Limb (tissue), 2 donors: ENCODE data around the gene EXOC3.
A peak's percentile ranks its signal among the peaks of the same experiment; 100 is the strongest.

Experiments used
- DNase-seq, 2 donors: peaks; one replicate each; pipeline ENCODE4 v3.0.0-alpha.2; 2016; ENCODE audit errors: extremely low spot score in 2 of 2

The EXOC3 gene

DNA sequence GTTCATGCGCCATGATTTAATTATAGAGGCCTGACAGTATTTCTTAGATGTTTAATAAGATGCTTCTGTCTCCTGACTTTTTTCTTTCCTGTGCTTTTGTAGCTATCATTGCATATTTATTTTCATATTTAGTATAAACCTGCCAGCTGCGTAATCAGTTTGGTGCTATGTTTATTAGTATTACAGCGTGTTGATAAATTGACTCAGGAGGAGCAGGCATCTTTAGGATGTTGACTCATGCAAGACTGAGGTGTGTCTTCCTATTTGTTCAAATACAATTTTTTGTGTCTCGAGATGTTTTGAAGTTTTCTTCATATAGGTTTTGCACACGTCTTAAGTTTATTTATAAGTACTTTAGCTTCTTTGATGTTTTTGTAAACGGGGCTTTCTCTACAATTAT lies 35.9 kb upstream of the EXOC3 start:
- DNase-seq: no peak

DNA sequence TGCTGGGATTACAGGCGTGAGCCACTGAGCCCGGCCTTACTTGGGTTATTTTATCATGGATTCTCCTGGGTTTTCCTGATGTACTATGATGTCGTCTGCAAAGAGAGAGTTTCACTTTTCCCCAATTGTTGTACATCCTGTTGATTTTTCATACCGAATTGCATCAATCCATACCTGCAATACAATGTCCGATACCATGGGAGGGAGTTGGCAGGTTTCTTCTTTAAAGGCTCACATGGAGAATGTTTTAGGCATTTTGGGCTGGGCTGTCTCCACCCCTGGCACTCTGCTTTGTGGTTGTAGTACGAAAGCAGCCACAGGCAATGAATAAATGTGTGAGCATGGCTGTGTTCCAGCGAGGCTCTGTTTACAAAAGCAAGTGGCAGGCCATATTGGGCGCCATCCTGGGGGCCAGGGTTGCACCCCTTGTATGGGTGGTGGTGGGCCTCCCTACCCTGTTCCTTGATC lies 35.1 kb upstream of the EXOC3 start:
- DNase-seq: no peak

DNA sequence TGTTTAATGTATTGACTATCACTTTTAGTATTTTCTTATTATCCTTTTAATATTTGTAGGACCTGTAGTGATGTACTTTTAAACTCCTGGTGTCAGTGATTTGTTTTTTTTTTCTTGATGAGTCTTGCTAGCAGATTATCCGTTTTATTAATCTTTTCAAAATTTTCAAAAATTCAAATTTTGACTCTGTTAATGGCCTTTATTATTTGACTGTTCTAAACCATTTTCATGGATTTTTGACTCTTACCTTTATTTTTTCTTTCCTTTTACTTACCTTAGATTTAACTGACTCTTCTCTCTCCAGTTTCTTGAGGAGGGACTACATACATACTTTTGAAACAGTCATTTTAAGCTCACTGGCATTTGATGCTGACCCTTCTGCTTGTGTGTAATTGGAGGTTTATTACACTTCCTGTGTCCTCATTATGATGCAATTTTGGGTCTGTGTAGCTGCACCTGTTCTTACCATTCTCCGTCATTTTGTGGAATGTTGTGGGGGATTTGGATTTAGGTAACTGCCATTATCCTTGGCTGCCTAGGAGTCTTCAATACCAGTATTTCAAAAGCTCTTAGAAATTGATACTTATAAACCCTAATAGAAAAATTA lies 32.0 kb upstream of the EXOC3 start:
- DNase-seq: no peak

DNA sequence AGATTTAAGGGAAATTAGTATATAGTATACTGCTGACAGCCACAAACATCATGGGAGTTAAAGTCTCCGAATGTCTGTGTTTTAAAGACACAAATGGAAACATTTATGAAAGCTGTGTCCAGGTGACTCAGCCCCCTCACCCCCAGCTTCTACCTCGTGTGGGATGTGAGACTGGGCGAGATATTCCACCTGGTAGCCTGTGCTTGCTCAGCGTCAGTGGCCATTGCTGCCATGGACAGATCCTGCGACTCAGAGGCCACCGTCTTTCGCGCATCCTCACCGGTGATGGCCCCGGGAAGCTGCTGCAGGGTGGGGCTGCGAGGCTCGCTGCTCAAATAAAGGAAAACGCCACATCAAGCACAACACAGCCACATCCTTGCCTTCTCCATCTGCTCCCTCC lies 31.2 kb upstream of the EXOC3 start:
- DNase-seq: peak in 1 of 2 donors; percentile 14

DNA sequence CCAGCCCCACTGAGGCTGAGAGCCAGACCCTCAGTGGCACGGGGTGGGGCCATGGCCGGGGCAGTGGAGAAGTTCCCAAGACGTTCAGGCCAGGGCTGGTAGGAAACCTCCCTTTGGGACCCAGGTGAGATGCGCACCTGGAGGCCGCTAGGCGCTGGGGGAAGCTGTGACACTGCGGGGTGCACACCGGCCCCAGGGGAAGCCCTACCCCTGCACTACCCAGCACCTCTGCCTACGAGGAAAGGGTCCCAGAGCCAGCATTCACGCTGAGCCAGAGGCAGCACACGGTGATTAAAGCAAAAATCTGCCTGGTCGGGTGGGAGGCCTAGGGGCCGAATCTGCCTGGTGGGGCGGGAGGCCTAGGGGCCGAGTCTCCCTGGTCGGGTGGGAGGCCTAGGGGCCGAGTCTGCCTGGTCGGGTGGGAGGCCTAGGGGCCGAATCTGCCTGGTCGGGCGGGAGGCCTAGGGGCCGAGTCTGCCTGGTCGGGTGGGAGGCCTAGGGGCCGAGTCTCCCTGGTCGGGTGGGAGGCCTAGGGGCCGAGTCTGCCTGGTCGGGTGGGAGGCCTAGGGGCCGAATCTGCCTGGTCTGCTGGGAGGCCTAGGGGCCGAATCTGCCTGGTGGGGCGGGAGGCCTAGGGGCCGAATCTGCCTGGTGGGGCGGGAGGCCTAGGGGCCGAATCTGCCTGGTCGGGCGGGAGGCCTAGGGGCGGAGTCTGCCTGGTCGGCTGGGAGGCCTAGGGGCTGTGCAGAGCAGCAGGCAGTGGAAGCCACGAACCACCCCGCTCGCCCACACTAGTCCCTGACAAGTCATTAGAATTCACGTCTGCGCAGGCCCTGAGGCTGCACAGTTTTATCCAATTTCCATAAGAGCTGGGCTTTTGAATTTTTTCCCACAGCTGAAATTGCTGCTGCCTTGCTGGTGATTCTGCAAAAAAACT lies 27.7 kb upstream of the EXOC3 start:
- peak; percentile 23 to 80 for DNase-seq

DNA sequence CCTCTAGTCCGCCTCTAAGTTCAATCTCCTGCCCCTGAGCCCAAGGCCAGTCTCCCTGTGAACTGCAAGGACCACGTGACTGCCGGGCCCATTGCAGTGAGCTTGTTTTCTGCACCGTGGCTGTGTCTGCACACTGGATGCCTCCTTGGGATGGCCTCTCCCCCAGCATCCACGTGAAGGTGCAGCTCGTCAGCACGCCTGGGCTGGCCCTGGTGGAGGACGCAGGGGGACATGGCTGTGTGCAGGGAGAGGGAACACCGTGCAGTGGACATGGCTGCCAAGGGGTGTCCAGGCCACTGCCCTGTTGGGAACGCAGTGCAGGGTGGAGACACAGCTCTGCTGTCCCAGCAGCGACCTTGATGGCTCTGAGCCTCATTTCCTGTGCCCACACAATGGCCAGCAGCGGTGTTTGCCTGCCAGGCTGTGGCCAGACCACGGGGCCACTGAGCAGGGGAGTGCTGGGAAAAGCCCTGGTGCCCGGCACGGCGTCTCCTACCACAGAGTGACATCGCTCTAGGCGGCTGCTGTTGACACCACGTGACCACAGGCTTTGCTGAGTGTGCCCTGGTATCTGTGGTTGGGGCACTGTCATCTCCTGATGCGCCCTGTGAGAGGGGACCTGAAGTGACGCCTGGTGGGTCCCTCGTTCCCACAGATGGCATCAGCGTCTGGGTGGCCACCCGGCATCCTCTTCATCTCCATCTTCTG lies 26.9 kb upstream of the EXOC3 start:
- DNase-seq: no peak

DNA sequence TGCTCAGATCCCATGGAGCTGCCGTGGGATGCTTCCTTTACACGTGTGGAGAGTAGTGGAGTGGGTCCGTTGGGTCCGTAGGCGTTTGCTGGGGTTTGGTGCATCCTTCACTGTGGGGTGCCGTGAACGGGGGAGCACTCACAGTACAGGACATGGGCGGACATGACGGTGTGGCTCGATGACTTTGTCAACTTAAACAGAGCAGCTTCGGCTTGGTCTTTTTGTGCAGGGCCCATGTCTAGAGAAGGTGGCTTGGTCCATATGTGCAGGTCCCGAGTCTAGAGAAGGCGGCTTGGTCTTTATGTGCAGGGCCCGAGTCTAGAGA lies 26.4 kb upstream of the EXOC3 start:
- no peak for DNase-seq

DNA sequence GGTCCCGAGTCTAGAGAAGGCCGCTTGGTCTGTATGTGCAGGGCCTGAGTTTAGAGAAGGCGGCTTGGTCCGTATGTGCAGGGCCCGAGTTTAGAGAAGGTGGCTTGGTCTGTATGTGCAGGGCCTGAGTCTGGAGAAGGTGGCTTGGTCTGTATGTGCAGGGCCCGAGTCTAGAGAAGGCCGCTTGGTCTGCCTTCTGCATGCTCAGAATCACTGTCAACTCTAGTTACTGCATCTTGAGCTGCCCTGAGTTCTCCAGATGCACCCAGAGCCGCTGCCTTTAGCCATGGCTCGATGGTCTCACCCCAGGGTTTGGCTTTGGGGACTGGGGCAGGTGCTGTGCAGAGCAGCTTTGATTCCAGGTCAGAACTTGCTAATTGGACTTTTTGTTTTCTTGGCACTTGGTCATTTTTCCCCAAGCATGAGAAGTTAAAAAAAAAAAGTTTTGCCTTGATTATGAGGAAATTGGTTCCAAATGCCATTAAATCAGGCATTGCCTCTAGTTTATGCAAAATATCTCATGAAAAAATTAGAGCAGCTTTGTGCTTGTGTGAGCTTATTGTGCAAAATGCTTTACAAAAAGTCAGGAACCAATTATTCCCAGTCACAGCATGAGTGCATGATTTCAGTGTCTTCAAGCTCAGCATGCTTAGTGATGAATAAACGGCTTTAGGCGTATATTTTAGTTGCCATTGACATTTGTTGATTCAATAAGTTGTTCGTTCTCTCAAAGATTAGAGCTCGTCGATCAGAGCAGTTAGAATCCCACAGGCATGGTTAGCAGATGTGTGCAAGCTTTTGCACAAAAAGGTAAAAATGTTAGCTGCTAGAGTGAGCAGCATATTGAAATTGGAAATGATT lies 25.4 kb upstream of the EXOC3 start:
- no peak for DNase-seq

DNA sequence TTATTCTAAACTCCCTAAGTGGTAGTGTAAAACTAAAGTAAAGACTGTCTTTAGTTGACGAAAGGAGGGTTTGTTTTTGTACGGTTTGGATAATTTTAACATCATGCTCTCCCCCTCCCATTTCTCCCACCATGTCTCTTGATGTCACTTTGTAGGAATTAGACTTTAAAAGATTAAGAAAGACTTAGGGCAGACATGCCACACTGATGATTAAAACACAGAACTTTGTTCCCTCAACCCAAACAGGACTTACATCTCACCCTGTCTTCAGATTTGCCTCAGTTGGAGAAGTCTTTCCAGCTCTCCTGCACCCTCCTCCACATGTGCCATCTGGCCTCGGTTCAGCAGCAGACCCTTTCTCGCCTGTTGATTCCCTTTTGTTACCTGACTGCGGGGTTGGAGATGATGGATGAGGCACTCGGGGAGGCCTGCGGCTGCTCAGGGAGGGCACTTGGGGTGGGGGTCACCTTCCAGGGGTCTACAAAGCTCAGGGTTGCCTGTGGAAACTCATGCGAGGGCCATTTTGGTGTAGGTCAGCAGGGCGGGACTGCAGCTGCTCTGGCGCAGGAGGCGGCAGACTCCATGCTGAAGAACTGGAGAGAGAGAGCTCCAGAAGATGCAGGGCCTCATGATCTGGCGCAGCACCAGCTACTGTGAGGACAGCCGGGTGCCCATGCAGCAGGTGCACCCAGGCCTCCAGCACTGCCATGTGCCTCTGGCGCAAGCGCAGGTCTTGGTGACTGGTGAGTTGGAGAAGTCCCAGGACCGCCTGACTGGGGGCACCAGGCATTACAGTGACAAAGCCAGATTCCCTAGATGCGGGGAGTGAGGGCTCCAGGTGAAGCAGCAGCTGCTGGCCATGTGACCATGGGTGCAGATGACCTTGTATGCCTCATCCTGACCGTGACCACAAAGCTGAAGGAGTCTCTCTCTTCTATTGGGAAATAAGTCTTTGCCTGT lies 24.5 kb upstream of the EXOC3 start:
- no peak for DNase-seq

DNA sequence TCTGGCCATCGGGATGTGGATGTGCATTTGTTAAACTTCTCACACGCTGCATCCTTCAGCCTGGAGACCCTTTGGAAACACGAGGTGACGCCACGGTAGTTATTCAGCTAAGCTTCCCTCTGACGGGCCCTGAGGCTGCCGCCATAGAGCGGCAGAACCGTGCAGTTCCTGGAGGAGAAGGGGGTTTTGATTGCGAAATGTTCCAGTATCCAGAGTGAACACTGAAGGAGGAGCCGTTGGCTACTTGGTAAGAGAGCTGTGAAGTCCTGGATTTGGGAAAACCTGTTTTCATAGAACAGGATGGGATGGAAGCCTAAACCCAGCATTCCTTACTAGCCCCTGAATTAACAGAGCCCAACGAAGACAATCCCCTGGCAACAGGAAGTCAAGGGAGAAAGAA lies 23.0 kb upstream of the EXOC3 start:
- no peak for DNase-seq

DNA sequence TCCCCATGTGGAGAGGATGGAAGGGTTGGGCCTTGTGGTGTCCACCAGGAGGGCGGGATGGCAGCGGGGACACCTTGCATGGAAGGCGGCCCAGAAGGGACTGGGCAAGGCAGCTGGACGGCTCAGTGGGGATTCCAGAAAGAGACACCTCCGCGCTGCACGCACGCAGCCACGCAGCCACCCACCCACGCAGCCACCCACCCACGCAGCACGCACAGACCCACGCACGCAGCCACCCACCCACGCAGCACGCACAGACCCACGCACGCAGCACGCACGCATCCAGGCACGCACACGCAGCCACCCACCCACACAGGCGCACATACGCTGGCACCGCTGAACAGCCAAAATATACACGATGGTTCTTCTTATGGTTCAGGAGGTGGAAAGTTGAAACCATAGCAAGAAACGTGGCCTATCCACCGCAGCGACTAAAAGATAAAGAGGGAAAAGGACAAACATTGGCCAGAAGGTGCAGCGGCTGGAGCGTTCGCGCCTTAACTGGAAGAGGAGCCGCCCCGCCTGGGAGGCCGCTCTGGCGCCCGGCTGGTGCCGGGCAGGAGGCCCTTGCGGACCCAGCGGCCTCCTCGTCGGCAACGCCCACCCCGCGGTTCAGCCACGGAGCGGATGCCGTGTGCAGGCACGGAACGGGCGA lies 22.2 kb upstream of the EXOC3 start:
- DNase-seq: no peak

DNA sequence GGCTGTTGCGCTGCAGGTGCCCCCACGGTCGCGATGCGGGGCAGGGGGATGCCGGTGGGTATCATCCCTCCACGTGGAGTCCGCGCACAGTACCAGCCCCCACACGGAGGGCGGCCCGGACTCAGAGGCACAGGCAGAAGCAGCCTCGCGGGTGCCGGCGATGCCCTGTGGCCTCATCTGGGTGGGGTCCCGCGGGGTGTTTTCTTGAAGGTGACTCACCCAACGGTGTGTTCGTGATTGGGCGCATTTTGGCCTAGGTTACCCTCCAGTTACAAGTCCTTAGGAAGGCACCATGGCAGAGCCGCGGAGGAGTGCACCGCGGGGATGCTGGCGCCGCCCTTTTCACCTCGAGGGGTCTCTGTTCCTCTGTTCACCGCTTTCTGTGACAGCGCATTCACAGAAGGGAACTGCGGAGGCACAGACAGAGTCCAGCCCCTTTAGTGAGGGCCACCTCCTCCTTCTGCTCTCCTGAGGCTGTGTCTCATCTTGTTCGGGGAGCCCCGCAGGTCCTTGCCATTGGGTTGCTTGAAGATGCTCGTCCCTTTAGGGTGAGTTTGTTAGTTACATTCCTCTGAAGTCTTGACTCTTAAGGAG lies 21.6 kb upstream of the EXOC3 start:
- peak in 1 of 2 donors; percentile 19 for DNase-seq

DNA sequence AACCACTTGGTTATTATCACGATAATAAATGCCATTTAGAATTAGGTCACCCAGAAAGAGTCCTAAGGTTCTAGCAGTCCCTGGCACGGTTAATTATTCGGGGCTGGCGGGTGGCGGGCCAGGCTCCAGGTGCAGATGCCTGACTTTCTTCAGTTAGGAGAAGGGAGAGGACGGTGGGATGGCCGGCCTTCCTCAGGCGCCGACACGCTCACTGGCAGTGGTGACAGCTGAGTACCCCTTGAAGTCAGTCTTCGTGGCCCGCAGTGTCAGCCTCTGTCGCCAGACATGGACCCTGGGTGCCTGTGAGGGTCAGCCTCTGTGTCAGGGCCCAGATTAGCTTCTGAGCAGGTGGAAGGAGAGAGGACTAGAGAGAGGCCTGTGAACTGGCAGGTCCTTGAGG lies 21.1 kb upstream of the EXOC3 start:
- DNase-seq: peak in 1 of 2 donors; percentile 8

DNA sequence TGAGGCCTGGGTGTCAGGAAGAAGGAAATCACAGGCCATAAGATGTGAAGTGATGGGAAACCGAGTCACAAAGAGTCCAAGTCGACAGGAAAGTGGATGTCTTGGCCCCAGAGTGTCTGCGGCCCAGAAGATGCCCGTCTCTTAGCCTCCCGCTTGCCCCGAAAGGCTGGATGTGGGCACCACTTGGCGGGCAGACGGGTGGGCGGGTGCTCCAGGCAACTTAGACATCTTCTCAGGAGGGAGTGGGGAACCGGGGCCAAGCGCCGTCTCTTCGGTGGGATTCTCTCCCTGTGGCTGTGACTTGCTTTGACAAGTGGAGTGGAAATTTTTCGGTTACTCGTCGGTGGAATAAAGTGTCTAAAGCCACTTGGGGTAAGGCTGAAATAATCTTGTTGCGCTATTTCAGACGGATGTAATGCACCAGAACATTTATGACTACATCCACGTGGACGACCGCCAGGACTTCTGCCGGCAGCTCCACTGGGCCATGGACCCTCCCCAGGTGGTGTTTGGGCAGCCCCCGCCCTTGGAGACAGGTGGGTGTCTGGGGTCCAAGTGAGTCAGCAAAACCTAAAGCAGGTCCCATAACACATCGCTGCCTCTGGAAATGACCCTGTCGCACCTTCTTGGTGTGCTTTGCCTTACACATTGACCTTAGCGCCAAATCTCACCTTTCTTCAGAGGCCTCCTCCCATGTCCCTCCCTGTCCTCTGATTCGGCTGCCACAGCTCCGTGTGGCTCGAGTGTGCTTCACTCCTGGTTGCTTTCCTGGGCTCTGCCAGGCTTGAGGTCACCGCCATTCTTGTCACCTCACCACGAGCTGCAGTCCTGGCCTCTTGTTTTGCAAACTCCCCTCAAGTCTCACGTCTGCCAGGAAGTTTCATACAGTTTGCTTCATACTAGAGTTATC lies 20.4 kb upstream of the EXOC3 start:
- peak in 1 of 2 donors; percentile 22 for DNase-seq

DNA sequence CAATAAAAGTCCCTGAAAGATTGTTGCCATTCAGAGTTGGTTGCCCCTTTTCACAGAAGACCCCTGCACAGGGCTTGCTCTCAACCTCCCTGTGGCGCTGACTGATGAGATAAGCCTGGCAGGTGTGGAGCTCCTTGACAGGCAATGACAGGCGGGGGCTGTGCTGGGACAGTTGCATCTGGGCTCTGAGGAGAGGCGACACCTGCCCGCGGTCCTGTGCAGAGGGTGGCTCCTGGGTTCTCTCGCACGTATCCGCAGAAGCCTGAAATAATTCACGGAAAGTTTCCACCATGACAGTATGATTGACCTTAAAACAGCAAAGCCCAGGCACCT lies 19.8 kb upstream of the EXOC3 start:
- DNase-seq: peak in 1 of 2 donors; percentile 26

DNA sequence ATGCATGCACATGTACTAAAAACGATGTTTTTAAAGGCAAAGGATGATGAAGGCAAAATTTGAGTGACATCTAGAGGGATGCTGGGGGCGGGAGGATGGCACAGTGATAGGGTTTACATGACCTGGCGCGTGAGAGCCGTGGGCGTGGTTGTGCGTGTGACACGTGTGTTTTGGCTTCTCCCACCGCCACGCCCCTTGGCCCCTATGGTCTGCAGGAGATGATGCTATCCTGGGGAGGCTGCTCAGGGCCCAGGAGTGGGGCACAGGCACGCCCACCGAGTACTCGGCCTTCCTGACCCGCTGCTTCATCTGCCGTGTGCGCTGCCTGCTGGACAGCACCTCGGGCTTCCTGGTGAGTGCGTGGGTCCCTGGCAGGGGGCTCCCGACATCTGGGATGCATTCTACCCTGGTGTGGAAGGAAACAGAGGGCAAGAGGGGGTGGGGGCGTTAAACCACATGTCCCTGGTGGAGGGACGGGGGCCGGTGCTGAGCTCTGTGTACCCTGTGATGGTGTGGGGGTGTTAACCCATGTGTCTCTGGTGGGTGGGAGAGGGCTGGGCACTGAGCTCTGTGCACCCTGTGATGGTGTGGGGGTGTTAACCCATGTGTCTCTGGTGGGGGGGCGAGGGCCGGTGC lies 19.2 kb upstream of the EXOC3 start:
- DNase-seq: peak in 1 of 2 donors; percentile 26

DNA sequence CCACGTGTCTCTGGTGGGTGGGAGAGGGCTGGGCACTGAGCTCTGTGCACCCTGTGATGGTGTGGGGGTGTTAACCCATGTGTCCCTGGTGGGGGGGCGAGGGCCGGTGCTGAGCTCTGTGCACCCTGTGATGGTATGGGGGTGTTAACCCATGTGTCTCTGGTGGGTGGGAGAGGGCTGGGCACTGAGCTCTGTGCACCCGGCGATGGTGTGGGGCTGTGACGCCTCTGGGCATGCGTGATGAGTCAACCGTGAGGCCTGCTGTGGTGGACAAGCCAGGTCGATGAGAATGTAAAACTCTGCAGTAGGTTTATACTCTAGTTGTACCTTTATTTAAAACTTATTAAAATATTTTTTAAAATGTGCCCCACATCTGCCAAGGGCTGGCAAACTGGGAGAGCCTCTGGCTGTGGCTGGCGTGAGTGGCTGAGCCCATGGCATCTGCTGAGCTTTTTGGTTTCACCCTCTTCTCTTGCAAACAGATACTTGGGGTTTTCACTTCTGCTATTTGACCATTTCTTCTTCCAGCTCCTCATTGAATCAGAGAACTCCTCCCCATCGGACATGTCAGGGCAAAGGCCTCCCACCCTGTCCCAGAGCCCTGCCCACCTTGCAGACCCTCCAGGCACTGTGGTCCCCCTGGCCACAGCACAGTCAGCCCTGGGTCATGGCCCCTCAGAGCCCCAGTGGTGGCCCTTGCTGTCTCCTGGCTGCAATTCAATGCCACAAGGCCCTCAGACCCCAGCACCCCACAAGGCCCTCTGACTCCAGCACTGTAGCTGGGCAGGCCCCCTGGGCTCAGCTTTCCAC lies 18.5 kb upstream of the EXOC3 start:
- peak in 1 of 2 donors; percentile 13 for DNase-seq
